Body of pancreas (tissue), 4 donors: ENCODE measurements around the gene S1PR3. TPM values are rescaled to one million over a fixed set of nuclear protein-coding genes. Genes with fewer than 3 reads are reported as not detected.

Source experiments
- ATAC-seq: fragments of 150-250 bp; one replicate; pipeline ENCODE4 v1.9.1; 2016
- DNase-seq, 4 donors: peaks; one replicate each; pipeline ENCODE4 v3.0.0-alpha.2; 2019
- H3K27ac ChIP-seq, 4 donors: fragments of 200-600 bp; sonication (generic); 1 replicate in 3 of 4; 2 replicates in 1 of 4; pipeline versions ENCODE4 v1.5.1 to v1.6.1; 2016 to 2019; ENCODE audit warnings: mild to moderate bottlenecking in 1 of 4, mixed read lengths in 1 of 4, moderate library complexity in 1 of 4
- H3K27me3 ChIP-seq, 2 donors: fragments of 200-600 bp; sonication (generic); one replicate each; pipeline ENCODE4 v1.6.0; 2016; ENCODE audit warnings: mild to moderate bottlenecking in 1 of 2
- H3K36me3 ChIP-seq, 2 donors: fragments of 200-600 bp; sonication (generic); replicated peaks in 1 of 2; 2 replicates each; pipeline ENCODE4 v1.5.1; 2016; ENCODE audit warnings: low read depth in 2 of 2; ENCODE audit not compliant: insufficient read depth in 1 of 2
- H3K4me1 ChIP-seq: fragments of 200-600 bp; sonication (generic); one replicate; pipeline ENCODE4 v1.6.0; 2016
- H3K4me3 ChIP-seq, 2 donors: fragments of 200-600 bp; sonication (generic); 1 replicate in 1 of 2; 2 replicates in 1 of 2; pipeline ENCODE4 v1.5.1; 2016 to 2019
- H3K9me3 ChIP-seq, 3 donors: fragments of 200-600 bp; sonication (generic); 1 replicate in 2 of 3; 2 replicates in 1 of 3; pipeline ENCODE4 v1.5.1; 2016
- POLR2A ChIP-seq, 3 donors: fragments of 450-650 bp; IDR thresholded peaks; one replicate each; pipeline ENCODE4 v1.6.1; 2016; ENCODE audit warnings: antibody characterized with exemption in 3 of 3, mild to moderate bottlenecking in 2 of 3
- WGBS, 2 donors: methylation state at CpG; one replicate each; pipeline ENCODE4 v1.1.5; 2017; 5-methylcytosine and 5-hydroxymethylcytosine counted together
- intact Hi-C: fragments of 100-400 bp; cut with DNase I; formaldehyde crosslinking; loops from one replicate; pipeline ENCODE4 v1.15.1; 2023
- total RNA-seq, 2 donors: library from RNA; depleted of rRNA; stranded (reverse); fragments of >200 nt; gene quantifications; one replicate each; pipeline ENCODE4 v1.1.0, GENCODE V29; 2016
- TF ChIP-seq, protein P1 (sequence below), 7 experiments: fragments of 450-650 bp in 4 of 7; fragments of 200-600 bp in 3 of 7; sonication (generic) in 3 of 7; IDR thresholded peaks; one replicate each; pipeline ENCODE4 v1.5.1; 2016 to 2019; ENCODE audit warnings: antibody characterized with exemption in 7 of 7

Gene S1PR3
- total RNA-seq, 2 donors from 2014 or later = 2.3 to 6.6 TPM

DNA sequence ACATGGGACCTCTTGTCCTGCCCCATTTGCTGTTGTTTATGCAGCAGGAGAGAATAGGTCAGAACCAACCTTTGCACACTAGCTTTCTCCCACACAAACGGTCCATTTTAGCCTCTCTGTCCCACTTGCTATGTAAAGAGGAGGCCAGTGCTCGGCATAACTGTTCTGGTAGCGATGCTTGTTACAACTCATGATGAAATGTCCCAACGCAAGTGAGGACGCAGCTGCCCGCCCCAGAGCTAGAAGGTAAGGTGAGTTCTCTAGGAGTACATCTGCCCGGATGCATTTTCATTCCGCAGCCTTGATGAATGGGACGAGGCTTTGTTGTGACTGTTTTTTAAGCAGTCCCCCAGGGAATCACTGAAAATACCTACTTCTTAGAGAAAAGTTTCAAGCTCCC lies 14.1 kb downstream of the S1PR3 start:
- H3K4me1 ChIP-seq = peaks cover 11% of the 10 kb centered on the region
- WGBS, 2 donors = 80 to 86% methylated on average over 9 of the region's 9 CpGs
- intact Hi-C loops = no loop called here
- H3K27me3 ChIP-seq = no peaks in the 10 kb centered on the region
- no peaks in the 10 kb centered on the region for H3K9me3 ChIP-seq
- H3K4me3 ChIP-seq = no peak overlapping the region
- H3K36me3 ChIP-seq = no peaks in the 10 kb centered on the region
- H3K27ac ChIP-seq = no peak overlapping the region
- TF ChIP-seq, protein P1, sequence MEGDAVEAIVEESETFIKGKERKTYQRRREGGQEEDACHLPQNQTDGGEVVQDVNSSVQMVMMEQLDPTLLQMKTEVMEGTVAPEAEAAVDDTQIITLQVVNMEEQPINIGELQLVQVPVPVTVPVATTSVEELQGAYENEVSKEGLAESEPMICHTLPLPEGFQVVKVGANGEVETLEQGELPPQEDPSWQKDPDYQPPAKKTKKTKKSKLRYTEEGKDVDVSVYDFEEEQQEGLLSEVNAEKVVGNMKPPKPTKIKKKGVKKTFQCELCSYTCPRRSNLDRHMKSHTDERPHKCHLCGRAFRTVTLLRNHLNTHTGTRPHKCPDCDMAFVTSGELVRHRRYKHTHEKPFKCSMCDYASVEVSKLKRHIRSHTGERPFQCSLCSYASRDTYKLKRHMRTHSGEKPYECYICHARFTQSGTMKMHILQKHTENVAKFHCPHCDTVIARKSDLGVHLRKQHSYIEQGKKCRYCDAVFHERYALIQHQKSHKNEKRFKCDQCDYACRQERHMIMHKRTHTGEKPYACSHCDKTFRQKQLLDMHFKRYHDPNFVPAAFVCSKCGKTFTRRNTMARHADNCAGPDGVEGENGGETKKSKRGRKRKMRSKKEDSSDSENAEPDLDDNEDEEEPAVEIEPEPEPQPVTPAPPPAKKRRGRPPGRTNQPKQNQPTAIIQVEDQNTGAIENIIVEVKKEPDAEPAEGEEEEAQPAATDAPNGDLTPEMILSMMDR (IDR thresholded peaks at IDR 0.05) = no peak
- no peak for TF ChIP-seq POLR2A (IDR thresholded peaks at IDR 0.05)
- DNase-seq (no peak), ATAC-seq (no peak)

DNA sequence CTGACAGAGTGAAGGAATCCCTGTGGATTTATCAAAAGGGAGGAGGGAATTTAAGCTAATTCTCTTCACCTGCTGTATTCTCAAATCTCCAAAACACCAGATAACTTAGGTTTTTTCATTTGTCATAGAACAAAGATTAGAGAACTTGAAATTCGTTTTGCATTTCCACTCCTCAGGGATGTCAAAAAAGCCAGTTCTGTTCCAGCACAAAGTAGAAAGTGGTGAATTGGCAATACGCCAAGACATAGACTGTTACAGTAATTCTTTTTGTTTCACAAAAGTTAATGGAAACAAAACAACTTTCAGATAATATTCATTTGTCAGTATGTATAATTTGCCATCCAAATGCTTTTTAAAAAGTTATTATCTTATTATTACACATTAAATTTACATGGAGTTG lies 15.0 kb downstream of the S1PR3 start:
- WGBS, 2 donors = 9 to 15% methylated on average over 2 of the region's 2 CpGs
- H3K9me3 ChIP-seq = no peaks in the 10 kb centered on the region
- H3K27ac ChIP-seq = no peak overlapping the region
- H3K4me1 ChIP-seq = peaks cover 2% of the 10 kb centered on the region
- intact Hi-C loops = no loop called here
- no peak for DNase-seq
- no peak overlapping the region for H3K4me3 ChIP-seq
- H3K36me3 ChIP-seq = no peaks in the 10 kb centered on the region
- no peak for ATAC-seq
- no peaks in the 10 kb centered on the region for H3K27me3 ChIP-seq
- TF ChIP-seq, protein P1 (IDR thresholded peaks at IDR 0.05) = no peak
- TF ChIP-seq POLR2A (IDR thresholded peaks at IDR 0.05) = no peak

DNA sequence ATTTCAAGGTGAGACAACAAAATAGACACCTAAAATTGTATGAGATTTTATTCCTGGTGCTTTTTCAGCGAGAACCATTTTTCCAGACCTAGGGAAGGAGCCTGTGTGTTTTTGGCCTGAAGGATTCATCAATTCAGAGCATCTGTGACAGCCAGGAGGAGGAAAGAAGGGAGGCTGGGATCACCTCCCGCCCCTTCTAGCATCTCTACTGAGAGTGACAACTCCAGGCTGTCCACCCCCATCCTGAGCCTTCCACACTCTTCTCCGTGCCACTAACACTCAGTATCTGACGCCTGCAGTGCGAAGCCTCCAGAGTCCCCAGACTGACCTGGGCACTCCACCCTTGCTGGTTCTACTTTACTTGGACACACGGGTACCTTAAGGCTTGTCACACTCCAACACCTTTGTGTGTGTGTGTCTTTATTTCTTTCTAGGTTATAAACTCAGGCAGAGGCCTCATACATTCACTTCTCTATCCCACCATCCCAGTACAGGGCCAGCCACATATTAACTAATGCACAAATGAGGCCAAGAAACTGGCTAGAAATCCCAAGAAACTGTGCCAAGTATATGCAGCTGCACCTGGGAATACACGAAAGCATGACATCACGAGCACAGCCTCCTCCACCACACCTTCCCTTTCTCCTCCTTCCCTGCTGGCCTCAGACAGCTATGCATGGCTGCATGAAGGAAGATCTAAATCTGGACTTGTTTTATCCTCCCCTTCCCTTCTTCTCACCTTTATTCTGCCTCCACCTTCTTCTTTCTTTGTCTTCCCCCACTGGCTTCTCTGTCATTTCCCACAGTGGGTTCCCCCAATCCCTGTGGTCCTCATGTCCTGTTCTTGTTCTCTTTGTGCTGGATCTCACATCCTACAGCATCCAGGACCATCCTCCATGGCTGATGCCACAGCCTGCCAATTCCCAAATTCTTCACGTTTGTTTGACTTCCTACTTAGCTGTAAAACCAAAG lies 16.0 kb downstream of the S1PR3 start:
- intact Hi-C loops = no loop called here
- no peaks in the 10 kb centered on the region for H3K36me3 ChIP-seq
- no peaks in the 10 kb centered on the region for H3K27me3 ChIP-seq
- ATAC-seq (peak; percentile 24), DNase-seq (no peak)
- no peak overlapping the region for H3K4me3 ChIP-seq
- WGBS, 2 donors = 71 to 78% methylated on average over 9 of the region's 9 CpGs
- no peak for TF ChIP-seq POLR2A (IDR thresholded peaks at IDR 0.05)
- TF ChIP-seq, protein P1 (IDR thresholded peaks at IDR 0.05) = no peak
- no peaks in the 10 kb centered on the region for H3K4me1 ChIP-seq
- no peaks in the 10 kb centered on the region for H3K9me3 ChIP-seq
- H3K27ac ChIP-seq = no peak overlapping the region

DNA sequence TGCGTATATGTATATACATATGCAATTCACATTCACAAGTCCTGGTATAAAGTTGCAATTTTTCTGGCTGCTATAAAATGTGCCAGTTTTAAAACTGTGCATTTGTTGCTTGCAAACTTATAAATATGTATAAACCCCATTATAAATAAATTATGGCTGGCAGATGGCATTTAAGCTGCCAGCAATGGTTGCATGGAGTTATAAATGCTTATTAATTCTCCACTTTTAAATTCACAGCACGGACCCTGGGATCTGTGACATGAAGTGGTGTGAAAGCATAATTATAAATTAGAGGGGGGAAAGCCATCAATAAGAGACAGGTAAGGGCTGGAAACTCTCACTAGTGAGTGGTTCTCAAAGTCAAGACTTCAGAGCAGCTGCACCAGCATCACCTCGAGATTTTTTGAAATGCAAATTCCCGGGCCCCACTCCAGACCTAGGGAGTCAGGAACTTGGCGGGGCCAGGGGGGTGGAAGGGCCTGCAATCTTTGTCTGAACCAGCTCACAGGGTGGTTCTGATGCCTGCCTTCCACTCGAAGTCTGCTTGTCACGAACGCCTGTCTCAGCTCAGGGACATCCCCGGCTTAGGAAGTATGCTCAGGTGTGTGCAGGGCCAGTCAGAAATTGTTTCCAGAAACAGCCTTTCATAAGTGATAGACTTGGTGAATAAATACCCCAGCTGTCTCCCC lies 16.9 kb downstream of the S1PR3 start:
- intact Hi-C loops = no loop called here

More for the DNA sequence above, 16.9 kb downstream of the S1PR3 start:
- Histone ChIP-seq H3K27me3 (no peaks in the 10 kb centered on the region), H3K27ac (no peak overlapping the region), H3K4me1 (no peaks in the 10 kb centered on the region), H3K9me3 (no peaks in the 10 kb centered on the region), H3K36me3 (no peaks in the 10 kb centered on the region), H3K4me3 (no peak overlapping the region)
- WGBS, 2 donors = 74% methylated on average over 4 to 9 of the region's 9 CpGs
- TF ChIP-seq, protein P1 (IDR thresholded peaks at IDR 0.05) = no peak
- no peak for TF ChIP-seq POLR2A (IDR thresholded peaks at IDR 0.05)
- DNase-seq = no peak
- ATAC-seq = no peak
